Muscle of arm (tissue), 14 donors: ENCODE data around the gene DNPEP. TPM values are rescaled to one million over a fixed set of nuclear protein-coding genes. Genes with fewer than 3 reads are reported as not detected.

Experiments
- DNase-seq: peaks from one replicate; pipeline ENCODE4 v3.0.0-alpha.2; 2013
- long read RNA-seq, 11 donors: transcript quantifications; one replicate each; lab custom pipeline, GENCODE V29; 2026
- polyA plus RNA-seq, 12 donors: library from polyadenylated mRNA; unstranded; fragments of 120-200 nt; gene quantifications; one replicate each; pipeline ENCODE4 v1.2.1, GENCODE V29; 2013; ENCODE audit not compliant: insufficient read length in 12 of 12

The DNPEP gene
- 10 to 100 TPM in 11 of 12 donors, not detected in 1; 25.7 to 53.3 (median 34.3) TPM for polyA plus RNA-seq
- long read RNA-seq, donor 1, transcript DNPEP-201 (15 exons, 2,425 nt): major isoform, 17 of 44 reads
- long read RNA-seq, donor 1, partial matches to known transcripts: 21 of 44 reads
- long read RNA-seq, donor 1, other reads (novel, unspliced or antisense): 0 of 44 reads
- long read RNA-seq, donor 2, transcript DNPEP-201 (15 exons, 2,425 nt): major isoform, 8 of 3,583 reads
- long read RNA-seq, donor 2, partial matches to known transcripts: 3,370 of 3,583 reads
- long read RNA-seq, donor 2, other reads (novel, unspliced or antisense): 204 of 3,583 reads
- long read RNA-seq, donor 3, partial matches to known transcripts: 0 of 7 reads
- long read RNA-seq, donor 3, other reads (novel, unspliced or antisense): 0 of 7 reads
- long read RNA-seq, donor 4, partial matches to known transcripts: 1,494 of 1,563 reads
- long read RNA-seq, donor 4, other reads (novel, unspliced or antisense): 66 of 1,563 reads
- long read RNA-seq, donor 5, transcript DNPEP-201 (15 exons, 2,425 nt): major isoform, 13 of 10,197 reads
- long read RNA-seq, donor 5, partial matches to known transcripts: 9,459 of 10,197 reads
- long read RNA-seq, donor 5, other reads (novel, unspliced or antisense): 724 of 10,197 reads
- long read RNA-seq, donor 6, partial matches to known transcripts: 0 of 3 reads
- long read RNA-seq, donor 6, other reads (novel, unspliced or antisense): 0 of 3 reads
- long read RNA-seq, donor 7, partial matches to known transcripts: 0 of 3 reads
- long read RNA-seq, donor 7, other reads (novel, unspliced or antisense): 0 of 3 reads
- long read RNA-seq, donor 8, transcript DNPEP-201 (15 exons, 2,425 nt): major isoform, 11 of 6,903 reads
- long read RNA-seq, donor 8, partial matches to known transcripts: 6,395 of 6,903 reads
- long read RNA-seq, donor 8, other reads (novel, unspliced or antisense): 495 of 6,903 reads
- long read RNA-seq, donor 9, partial matches to known transcripts: 0 of 5 reads
- long read RNA-seq, donor 9, other reads (novel, unspliced or antisense): 0 of 5 reads
- long read RNA-seq, donor 10, transcript DNPEP-201 (15 exons, 2,425 nt): major isoform, 5 of 6,121 reads
- long read RNA-seq, donor 10, partial matches to known transcripts: 5,739 of 6,121 reads
- long read RNA-seq, donor 10, other reads (novel, unspliced or antisense): 376 of 6,121 reads
- long read RNA-seq, donor 11, transcript DNPEP-201 (15 exons, 2,425 nt): major isoform, 9 of 2,404 reads
- long read RNA-seq, donor 11, partial matches to known transcripts: 2,319 of 2,404 reads
- long read RNA-seq, donor 11, other reads (novel, unspliced or antisense): 74 of 2,404 reads

DNA sequence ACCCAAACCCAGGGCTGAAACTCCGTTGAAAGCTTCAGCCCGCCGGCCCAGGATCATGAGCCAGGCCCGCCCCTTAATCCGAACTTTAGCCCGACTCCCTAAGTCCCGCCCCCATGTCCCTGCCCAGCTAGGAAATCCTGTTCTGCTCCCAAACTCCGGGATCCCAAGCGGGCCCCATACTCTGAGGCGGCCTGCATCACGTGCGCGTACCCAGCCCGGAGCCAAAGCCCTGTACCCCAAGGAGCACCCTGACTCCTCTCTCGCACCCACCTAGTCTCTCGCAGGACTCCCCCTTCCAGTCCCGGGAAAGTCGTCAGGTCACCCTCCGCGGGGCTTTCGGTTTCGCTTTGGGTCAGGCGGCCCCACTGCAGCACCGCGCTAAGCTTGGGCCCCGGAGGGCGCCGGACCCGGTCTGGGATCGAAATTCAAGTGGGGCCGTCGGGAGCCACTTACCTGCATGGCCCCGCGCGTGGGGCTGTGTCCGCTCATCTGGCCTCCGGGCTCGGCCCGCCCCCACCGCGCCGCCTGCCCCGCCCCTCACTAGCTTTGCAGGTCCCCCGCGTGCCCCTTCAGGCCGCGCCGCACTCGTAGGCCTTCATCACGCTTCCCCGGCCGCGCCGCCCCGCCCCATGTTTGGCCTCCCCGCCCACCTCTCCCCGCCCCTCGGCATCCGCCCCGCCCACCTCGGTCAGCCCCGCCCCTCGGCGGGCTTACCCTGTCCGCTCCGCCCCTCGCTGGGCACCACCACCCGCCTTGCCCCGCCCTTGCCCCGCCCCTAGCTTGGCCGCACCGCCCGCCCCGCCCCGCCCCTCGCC lies at the start of gene DNPEP:
TSS of gene DNPEP (minus strand) at position 607 of the 815 bp plus-strand sequence. CDS start at position 489, 118 bp downstream.
- peak; percentile 90 for DNase-seq

DNA sequence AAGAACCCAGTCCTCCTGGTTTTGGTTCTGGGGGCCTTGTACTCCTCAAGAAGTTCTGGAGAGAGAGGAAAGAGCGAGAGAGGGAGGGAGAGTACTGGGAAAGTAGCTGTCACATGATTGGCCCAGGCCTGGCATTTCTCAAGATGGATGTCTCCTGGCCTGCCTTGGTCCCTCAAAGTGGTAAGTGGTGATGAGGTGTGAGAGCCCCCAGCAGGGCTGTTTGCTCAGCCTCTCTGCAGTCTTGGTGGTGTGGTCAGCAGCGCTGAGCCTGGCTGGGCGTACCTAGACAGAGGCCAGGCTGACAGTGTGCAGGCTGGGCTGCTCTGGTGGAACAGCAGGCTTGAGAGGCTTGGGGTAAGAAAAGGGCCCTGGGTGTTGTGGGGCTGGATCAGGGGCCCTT lies 49.4 kb upstream of the DNPEP start:
- no peak for DNase-seq

DNA sequence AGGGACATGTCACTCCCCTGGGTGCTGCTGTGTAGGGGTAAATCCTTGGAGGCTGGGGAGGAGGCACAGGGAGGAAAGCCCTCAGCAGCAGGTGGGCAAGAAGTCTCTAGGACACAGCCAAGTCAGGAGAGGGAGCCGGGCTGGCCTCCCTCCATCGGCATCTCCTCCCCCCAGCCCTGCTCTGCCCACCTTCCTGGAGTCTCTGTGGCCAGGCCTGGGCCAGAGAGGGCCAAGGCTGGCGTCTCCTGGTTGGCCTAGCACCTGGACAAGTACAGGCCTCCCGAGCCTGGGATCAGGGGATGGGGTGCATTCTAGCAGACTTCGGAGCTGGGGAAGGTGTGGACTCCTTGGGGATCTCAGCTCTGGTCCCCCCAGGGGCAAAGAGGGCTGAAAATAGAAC lies 48.8 kb upstream of the DNPEP start:
- DNase-seq: no peak

DNA sequence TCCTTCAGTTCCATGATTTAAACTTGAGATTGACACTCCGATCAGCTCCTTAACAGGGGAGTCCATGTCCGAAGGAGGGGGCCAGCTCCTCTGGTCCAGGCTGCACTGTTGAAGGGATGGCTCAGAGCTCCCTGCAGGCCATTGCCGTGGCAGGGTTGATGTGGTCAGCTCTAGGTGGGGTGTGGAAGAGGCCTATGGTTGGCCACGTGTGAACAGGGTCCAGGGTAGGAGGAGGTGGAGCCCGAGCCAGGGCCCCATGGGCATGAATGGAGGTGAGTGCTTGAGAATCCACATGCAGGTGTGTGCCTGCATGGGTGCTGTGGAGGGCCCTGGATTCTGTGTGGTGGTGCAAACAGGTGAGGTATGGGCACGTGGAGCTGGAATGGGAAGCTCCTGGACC lies 48.0 kb upstream of the DNPEP start:
- DNase-seq: no peak

DNA sequence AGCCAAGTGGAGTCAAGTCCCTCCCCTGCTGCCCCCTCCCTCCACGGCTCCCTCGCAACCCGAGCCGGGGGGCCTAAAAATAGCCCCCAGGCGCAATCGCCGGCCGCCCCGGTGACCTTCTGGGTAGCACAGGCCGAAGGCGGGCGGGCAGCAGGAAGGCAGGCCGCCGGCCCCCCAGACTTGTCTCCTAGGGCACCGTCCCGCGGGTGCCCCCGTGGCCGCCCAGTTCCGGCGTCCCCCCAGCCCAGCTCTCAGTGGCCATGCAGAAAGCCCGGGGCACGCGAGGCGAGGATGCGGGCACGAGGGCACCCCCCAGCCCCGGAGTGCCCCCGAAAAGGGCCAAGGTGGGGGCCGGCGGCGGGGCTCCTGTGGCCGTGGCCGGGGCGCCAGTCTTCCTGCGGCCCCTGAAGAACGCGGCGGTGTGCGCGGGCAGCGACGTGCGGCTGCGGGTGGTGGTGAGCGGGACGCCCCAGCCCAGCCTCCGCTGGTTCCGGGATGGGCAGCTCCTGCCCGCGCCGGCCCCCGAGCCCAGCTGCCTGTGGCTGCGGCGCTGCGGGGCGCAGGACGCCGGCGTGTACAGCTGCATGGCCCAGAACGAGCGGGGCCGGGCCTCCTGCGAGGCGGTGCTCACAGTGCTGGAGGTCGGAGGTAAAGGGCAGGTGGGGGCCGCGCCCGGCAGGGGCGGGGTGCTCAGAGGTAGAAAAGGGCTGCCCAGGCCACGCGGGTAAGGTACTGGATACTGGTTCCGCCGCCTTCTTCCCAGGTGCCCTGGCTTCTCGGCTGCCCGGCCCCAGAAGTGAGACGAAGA lies 47.2 kb upstream of the DNPEP start, which contains the start of gene SPEG:
TSS of gene SPEG (plus strand) at position 126 of the 808 bp plus-strand sequence. CDS start at position 261, 135 bp downstream.
- no peak for DNase-seq

DNA sequence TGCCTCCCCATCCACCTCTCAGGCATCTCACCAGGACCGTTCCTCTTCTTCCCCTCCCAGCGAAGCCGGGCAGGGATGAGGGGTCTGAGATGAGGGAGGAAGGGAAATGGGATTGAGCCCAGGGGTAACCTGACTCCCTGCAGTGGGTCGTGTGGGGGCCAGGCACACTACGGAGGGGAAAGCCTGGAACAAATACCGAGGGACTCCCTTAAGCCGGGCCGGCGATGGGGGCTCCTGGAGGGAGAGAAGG lies 46.7 kb upstream of the DNPEP start:
- no peak for DNase-seq

DNA sequence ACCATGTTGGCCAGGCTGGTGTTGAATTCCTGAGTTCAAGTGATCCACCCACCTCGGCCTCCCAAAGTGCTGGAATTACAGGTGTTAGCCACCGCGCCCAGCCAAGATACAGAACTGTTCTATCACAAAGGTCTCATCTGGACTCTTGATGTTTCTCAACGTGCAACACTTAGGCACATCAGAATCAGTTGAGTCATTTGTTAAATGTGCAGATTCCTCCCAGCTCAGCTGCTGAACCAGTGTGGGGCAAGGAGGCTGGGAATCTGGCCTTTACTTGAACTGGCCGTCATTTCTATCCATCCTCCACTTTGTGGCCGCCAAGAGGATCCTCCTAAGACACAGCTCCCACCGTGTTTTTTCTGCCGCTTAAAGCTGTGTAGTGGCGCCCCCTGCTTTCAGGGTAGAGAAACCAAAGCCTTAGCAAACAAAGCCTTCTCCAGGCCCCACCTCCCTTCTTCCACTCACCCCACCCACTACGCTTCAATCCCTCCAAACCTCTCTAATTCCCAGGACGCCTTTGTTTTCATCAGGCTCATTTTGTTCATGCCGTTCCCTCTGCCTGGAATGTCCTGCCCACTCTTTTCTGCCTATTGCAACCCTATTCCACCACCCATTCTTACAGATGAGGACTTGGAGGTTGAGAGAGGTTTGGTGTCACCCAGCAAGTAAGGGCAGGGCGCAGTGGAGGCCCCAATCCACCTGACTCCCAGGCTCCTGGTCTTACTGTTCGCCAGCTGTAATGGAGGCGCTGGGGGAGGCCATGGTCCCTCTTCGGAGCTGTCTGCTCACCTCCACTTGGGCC lies 46.2 kb upstream of the DNPEP start:
- no peak for DNase-seq

DNA sequence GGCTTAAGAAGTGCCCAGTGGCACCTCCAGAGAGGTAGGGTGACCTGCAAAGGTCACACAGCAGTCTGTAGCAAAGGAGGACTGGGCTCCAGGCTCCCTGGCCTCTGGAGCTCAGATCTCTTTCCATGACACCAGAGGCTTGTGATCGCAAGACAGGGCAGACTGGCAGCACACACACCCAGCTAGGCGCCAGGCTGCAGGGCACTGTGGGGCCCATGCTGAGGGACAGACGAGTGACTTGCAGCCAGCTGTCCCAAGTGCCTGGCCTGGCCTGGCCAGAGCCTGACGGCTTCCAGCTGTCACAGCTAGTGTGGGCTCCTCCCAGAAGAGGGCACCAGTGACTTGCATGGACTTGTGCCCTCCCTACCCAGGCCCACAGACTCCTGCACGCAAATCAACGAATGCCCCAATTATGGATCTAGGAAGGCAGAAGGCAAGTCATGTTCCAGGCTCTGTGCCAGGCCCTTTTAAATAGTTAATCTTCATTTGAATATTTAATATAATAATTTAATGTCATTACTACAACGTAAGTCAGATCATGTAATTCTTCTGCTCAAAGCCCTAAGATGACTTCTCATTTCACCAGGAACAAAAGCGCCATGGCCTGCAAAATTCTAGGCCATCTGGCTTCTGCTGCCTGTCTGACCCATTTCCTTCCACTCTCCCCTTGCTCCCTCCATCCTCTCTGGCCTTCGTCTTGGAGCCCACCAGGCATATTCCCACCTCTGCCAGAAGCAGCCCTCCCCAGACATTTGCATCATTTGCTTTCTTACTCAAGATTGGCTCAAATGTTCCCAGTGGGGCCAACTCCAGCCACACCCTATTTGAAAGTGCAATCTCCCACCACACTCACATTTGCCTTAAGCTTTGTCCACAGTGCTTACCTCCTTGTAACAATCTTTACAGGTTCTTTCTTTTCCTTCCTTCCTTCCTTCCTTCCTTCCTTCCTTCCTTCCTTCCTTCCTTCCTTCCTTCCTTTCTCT lies 43.2 kb upstream of the DNPEP start:
- DNase-seq: no peak

DNA sequence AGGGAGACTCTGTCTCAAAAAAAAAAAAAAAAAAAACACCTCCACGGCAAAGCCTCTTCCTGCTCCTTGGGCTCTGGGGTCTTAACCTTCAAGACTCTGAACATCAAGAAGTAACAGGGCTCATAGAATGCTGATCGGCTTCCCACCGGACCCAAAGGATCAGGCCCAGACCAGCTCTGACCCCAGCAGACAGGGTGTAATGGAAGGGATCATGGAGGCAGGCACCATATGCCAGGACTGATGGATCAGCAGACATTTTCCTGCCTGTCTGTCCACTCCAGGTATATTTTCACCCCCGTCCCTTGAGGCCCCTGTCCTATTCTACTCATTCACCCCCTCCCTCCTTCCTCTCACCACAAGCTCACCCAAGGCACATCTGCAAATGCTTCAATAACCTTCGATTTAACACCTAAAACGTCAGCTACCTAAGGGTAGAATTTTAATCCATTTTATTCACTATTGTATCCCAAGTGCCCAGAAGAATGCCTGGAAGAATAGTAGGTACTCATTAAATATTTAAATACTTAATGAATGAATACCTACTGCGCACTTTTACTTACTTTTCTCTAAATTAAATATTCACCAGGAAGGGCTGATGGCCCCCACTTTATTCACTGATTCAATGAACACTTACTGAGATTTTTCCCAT lies 42.4 kb upstream of the DNPEP start:
- DNase-seq: no peak

DNA sequence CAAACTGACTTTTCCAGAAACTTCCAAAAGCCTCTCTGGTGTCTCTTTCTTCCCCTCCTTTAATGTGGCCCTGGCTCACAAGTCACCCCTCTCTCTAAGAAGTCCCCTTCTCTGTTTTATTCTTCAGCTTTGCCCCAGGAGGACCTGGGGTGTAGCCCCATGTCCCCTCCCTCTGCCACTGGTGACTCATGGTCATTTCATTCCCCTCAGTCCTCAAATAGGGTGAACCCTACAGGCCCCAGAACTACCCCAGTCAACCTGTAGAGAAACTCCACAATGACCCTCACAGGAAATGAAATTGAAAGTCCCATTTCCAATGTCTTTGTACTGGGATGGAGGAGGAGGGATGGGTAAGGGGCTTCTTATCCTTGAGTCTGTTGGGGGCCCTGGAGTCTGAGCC lies 40.8 kb upstream of the DNPEP start:
- no peak for DNase-seq

DNA sequence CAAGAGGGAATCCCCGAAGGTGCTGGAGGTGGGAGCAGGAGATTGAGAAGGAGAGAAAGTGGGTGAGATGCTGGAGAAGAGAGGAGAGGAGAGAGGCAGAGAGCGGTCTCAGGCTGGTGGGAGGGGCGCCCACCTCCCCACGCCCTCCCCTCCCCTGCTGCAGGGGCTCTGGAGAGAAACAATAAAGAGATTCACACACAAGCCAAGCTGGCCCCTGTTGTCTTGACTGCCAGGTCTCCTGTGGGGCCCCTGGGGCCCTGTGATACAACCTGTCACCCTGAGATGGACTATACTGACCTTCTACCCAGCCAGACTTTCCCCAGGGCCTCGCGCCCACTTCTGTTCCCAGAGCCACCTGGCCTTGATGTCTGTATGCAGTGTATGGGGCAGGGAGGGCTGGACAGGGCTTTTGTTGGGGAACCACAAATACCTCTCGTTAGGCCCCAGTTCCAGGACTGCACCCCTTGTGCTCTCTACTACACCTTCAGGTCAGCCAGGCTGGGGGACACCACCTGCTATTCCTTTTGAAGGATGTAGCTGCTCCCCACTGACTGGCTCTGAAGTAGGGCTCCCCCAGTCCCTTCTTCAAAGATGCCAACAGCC lies 38.9 kb upstream of the DNPEP start:
- DNase-seq: no peak

DNA sequence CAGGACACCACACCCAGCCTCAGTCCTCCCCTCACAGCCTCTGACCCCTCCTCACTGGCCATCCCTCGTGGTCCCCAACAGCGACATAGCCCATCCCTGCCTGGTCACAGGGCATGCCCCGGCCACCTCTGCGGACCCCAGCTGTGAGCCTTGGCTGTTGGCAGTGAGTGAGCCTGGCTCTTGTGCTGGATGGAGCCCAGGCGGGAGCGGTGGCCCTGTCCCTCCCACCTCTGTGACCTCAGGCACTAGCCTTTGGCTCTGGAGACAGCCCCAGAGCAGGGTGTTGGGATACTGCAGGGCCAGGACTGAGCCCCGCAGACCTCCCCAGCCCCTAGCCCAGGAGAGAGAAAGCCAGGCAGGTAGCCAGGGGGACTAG lies 38.3 kb upstream of the DNPEP start:
- no peak for DNase-seq

DNA sequence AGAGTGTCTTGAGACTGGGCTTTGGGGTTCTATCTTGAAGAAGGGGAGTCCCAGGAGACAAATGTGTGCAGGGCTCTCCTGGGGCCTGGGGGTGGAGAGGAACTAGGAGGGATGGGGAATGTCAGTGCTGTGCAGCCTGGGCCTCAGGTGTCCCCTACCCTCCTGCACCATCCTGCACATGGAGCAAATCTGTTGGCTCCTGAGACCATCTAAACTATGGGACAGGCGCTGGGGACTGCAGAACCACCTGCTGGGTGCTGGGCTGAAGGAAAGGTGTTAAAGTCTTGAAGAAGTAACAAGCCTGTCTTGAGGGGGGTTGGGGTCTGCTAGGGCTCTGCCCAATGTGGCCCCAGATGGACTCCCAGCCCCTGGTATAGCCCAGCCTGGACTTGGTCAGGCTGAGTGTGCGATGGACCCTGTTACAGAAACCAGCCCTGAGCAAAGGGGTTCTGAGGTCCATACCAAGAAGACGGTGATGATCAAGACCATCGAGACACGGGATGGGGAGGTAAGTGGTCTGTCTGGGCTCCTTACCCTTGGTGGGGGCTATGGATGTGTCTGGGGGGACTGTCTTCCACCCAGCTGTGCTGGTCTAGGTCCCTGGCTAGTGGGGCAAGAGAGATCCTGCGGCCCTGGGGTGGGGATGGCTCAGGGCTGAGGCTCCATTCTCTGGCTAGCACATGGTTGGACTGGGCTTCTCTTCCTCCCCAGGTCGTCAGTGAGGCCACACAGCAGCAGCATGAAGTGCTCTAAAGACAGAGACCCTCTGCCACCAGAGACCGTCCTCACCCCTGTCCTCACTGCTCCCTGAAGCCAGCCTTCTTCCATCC lies 37.7 kb upstream of the DNPEP start:
- DNase-seq: no peak

DNA sequence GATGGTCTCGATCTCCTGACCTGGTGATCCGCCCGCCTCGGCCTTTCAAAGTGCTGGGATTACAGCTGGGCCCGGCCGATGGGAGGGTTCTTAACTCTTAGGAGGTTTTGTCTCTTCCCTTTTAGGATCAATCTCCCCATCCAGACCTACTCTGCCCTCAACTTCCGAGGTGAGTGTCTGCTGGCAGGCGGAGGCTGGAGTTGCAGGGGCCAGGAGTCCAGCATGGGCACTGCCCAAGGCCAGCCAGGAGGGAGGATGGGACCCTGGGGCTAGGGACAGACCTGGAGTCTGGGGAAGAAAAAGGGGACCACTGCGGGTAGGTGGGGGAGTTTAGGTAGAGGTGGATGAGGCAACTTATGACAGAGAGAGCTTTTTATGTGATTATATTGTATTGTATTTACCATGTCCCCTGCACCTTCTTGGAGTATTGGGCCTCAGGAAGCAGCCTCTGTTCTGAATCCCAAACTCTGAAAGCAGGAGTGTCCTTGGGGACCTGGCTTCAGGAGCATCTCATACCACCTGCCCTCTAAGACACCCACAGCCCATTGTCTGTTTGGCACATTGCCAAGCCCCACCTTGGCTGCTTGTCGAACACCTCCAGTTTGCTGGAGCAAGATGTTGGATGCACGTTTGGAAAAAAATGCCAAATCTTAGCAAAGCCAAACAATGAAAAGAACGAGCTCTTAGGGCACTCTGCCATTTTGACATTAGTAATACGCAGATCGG lies 36.1 kb upstream of the DNPEP start:
- no peak for DNase-seq

DNA sequence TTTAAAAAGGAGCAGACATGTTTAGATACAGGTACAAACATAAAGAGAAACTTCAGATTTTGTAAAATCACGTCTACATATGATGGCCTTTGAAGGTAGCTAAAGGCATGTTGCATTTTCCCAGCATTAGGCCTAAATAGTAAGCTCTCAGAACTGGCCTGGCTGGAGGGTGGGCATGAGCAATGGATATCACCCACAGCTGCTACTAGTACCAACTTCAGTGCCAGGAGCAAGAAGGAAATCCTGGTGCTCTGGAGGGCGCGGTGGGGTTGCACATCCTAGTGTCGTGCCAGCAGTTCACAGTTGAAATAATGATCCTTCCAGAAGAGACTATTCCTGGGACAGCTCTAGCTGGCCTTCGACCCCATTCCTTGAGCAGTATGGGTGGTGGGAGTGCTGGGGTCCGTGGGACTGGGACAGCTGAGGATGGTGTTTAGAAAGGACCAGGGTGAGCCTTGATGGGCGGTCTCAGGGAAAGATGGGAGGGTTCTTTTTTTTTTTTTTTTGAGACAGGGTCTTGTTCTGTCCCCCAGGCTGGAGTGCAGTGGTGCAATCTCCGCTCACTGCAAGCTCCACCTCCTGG lies 35.3 kb upstream of the DNPEP start:
- DNase-seq: no peak
